Effector memory CD8-positive, alpha-beta T cell (primary cell): ENCODE data around the gene C5orf63.

Experiments
- ATAC-seq: fragments of 150-1000 bp; cut with Tn5 transposase; replicated peaks from 2 replicates; pipeline ENCODE4 v1.10.0; 2021; ENCODE audit warnings: mild to moderate bottlenecking, moderate library complexity
- DNase-seq, 3 experiments: peaks; one replicate each; pipeline ENCODE4 v3.0.0; 2021
- H3K27ac Mint-ChIP-seq, 2 donors: one replicate each; pipeline ENCODE4 v1.8.0; 2022; ENCODE audit warnings: mild to moderate bottlenecking in 2 of 2, mixed read lengths in 2 of 2, moderate library complexity in 2 of 2
- H3K27me3 Mint-ChIP-seq, 2 donors: one replicate each; pipeline ENCODE4 v1.8.0; 2022; ENCODE audit warnings: mixed read lengths in 2 of 2
- H3K36me3 Mint-ChIP-seq: one replicate; pipeline ENCODE4 v1.8.0; 2022; ENCODE audit warnings: mild to moderate bottlenecking, moderate library complexity, mixed read lengths; ENCODE audit not compliant: insufficient read depth
- H3K4me1 Mint-ChIP-seq, 2 donors: one replicate each; pipeline ENCODE4 v1.8.0; 2022; ENCODE audit warnings: low read depth in 2 of 2, mixed read lengths in 2 of 2
- H3K4me3 Mint-ChIP-seq, 2 donors: one replicate each; pipeline ENCODE4 v1.8.0; 2022; ENCODE audit warnings: mild to moderate bottlenecking in 2 of 2, mixed read lengths in 2 of 2, moderate library complexity in 2 of 2
- H3K9me3 Mint-ChIP-seq, 2 donors: one replicate each; pipeline ENCODE4 v1.8.0; 2022; ENCODE audit warnings: mixed read lengths in 2 of 2

The C5orf63 gene

GRCh38 chr5:127004721-127005120 is 68.6 kb downstream of the C5orf63 start:
- Mint-ChIP-seq H3K4me3 (no peak overlapping the region), H3K27ac (no peak overlapping the region), H3K36me3 (no peaks in the 10 kb centered on the region), H3K9me3 (no peaks in the 10 kb centered on the region), H3K4me1 (no peaks in the 10 kb centered on the region), H3K27me3 (peaks cover 7 to 11% of the 10 kb centered on the region in 2 donors)
- DNase-seq (no peak), ATAC-seq (no peak)

GRCh38 chr5:127003798-127004495 is 69.4 kb downstream of the C5orf63 start:
- no peak overlapping the region for H3K27ac Mint-ChIP-seq
- DNase-seq: no peak
- ATAC-seq: no peak
- H3K9me3 Mint-ChIP-seq: no peaks in the 10 kb centered on the region
- H3K4me1 Mint-ChIP-seq: no peaks in the 10 kb centered on the region
- no peaks in the 10 kb centered on the region for H3K36me3 Mint-ChIP-seq
- H3K27me3 Mint-ChIP-seq: peaks cover 7 to 19% of the 10 kb centered on the region in 2 donors
- H3K4me3 Mint-ChIP-seq: no peak overlapping the region

- Mint-ChIP-seq H3K27ac (no peak overlapping the region), H3K4me3 (no peak overlapping the region), H3K36me3 (no peaks in the 10 kb centered on the region), H3K9me3 (no peaks in the 10 kb centered on the region), H3K27me3 (peaks cover 11 to 22% of the 10 kb centered on the region in 2 donors), H3K4me1 (no peaks in the 10 kb centered on the region)
- DNase-seq (no peak), ATAC-seq (no peak)
Observed at GRCh38 chr5:127002390-127002789, 70.9 kb downstream of the C5orf63 start.

- DNase-seq (no peak), ATAC-seq (no peak)
- Mint-ChIP-seq H3K36me3 (no peaks in the 10 kb centered on the region), H3K27me3 (peaks cover 11 to 25% of the 10 kb centered on the region in 2 donors), H3K4me3 (no peak overlapping the region), H3K9me3 (no peaks in the 10 kb centered on the region), H3K4me1 (no peaks in the 10 kb centered on the region), H3K27ac (no peak overlapping the region)
Observed at GRCh38 chr5:127001621-127002296, 71.5 kb downstream of the C5orf63 start.
